ENCODE measurements around the gene CACNG1.

The CACNG1 gene

GRCh38 chr17:67024736-67025135, 19.6 kb upstream of the CACNG1 start:
- no peak for DNase-seq (ENCODE audit: insufficient read length, low spot score)
- TF ChIP-seq, protein P1, sequence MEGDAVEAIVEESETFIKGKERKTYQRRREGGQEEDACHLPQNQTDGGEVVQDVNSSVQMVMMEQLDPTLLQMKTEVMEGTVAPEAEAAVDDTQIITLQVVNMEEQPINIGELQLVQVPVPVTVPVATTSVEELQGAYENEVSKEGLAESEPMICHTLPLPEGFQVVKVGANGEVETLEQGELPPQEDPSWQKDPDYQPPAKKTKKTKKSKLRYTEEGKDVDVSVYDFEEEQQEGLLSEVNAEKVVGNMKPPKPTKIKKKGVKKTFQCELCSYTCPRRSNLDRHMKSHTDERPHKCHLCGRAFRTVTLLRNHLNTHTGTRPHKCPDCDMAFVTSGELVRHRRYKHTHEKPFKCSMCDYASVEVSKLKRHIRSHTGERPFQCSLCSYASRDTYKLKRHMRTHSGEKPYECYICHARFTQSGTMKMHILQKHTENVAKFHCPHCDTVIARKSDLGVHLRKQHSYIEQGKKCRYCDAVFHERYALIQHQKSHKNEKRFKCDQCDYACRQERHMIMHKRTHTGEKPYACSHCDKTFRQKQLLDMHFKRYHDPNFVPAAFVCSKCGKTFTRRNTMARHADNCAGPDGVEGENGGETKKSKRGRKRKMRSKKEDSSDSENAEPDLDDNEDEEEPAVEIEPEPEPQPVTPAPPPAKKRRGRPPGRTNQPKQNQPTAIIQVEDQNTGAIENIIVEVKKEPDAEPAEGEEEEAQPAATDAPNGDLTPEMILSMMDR (IDR thresholded peaks at IDR 0.05; ENCODE audit: insufficient read depth, missing control alignments), result no peak
- FAIRE-seq, result no peak

- FAIRE-seq (no peak), DNase-seq (ENCODE audit: insufficient read length, low spot score) (no peak)
- TF ChIP-seq, protein P1 (IDR thresholded peaks at IDR 0.05; ENCODE audit: insufficient read depth, missing control alignments), result no peak
These were observed 19.1 kb upstream of the CACNG1 start for GRCh38 chr17:67025216-67025792.

DNA sequence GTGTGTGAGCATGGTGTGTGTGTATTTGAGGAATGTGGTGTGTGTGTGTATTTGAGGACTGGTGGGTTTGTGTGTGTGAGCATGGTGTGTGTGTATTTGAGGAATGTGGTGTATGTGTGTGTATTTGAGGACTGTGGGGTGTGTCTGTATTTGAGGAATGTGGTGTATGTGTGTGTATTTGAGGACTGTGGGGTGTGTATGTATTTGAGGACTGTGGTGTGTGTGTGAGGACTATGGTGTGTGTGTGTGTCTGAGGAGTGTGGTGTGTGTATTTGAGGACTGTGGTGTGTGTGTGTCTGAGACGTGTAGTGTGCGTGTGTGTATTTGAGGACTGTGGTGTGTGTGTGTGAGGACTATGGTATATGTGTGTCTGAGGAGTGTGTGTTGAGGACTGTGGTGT, 18.0 kb upstream of the CACNG1 start:
- TF ChIP-seq, protein P1 (IDR thresholded peaks at IDR 0.05; ENCODE audit: insufficient read depth, missing control alignments), result no peak
- DNase-seq (ENCODE audit: insufficient read length, low spot score) (no peak), FAIRE-seq (no peak)

GRCh38 chr17:67027031-67027628, 17.2 kb upstream of the CACNG1 start:
- DNase-seq (ENCODE audit: insufficient read length, low spot score), result no peak
- no peak for FAIRE-seq
- TF ChIP-seq, protein P1 (IDR thresholded peaks at IDR 0.05; ENCODE audit: insufficient read depth, missing control alignments), result no peak

DNA sequence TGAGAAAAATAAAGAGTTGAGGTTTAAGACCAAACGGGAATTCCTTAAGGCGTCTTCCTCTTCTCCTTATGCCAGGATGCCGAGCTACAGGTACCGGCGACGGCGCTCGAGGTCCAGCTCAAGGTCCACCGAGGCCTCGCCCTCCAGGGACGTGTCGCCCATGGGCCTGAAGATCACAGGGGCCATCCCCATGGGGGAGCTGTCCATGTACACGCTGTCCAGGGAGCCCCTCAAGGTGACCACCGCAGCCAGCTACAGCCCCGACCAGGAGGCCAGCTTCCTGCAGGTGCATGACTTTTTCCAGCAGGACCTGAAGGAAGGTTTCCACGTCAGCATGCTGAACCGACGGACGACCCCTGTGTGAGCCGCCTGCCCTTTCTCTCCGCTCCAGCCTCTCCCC, 13.7 kb upstream of the CACNG1 start:
- no peak for FAIRE-seq
- TF ChIP-seq, protein P1 (IDR thresholded peaks at IDR 0.05; ENCODE audit: insufficient read depth, missing control alignments), result no peak
- DNase-seq (ENCODE audit: insufficient read length, low spot score), result no peak

- DNase-seq (ENCODE audit: insufficient read length, low spot score) (no peak), FAIRE-seq (no peak)
- TF ChIP-seq, protein P1 (IDR thresholded peaks at IDR 0.05; ENCODE audit: insufficient read depth, missing control alignments), result no peak
These were observed 12.0 kb upstream of the CACNG1 start for GRCh38 chr17:67032382-67032781.

- TF ChIP-seq, protein P1 (IDR thresholded peaks at IDR 0.05; ENCODE audit: insufficient read depth, missing control alignments), result no peak
- DNase-seq (ENCODE audit: insufficient read length, low spot score) (no peak), FAIRE-seq (no peak)
These were observed 11.4 kb upstream of the CACNG1 start for GRCh38 chr17:67032985-67033384.

Measured in D721Med (cell line).